Activated CD8-positive, alpha-beta memory T cell treated with anti-CD3 and anti-CD28 coated beads, Interleukin-2, amount 10 ng/mL, durations not matched to agents 7 days and 5 days (primary cell): ENCODE measurements around the gene TNC. TPM values are rescaled to one million over a fixed set of nuclear protein-coding genes. Genes with fewer than 3 reads are reported as not detected.

Source experiments
- ATAC-seq: fragments of 150-1000 bp; cut with Tn5 transposase; one replicate; pipeline ENCODE4 v1.10.0; 2021; ENCODE audit warnings: moderate library complexity
- CTCF ChIA-PET: fragments of 350-600 bp; sonication (Branson Sonifier 250); formaldehyde crosslinking; loops from one replicate; lab custom pipeline; 2021; ENCODE audit warnings: antibody characterized with exemption; lab: Charles Lee
- DNase-seq: peaks from one replicate; pipeline ENCODE4 v3.0.0-alpha.2; 2020
- H3K27ac Mint-ChIP-seq: one replicate; pipeline ENCODE4 v1.8.0; 2021; ENCODE audit warnings: mild to moderate bottlenecking, mixed read lengths
- H3K27me3 Mint-ChIP-seq: one replicate; pipeline ENCODE4 v1.8.0; 2021; ENCODE audit warnings: mixed read lengths
- H3K36me3 Mint-ChIP-seq: one replicate; pipeline ENCODE4 v1.8.0; 2021; ENCODE audit warnings: mild to moderate bottlenecking, mixed read lengths
- H3K4me1 Mint-ChIP-seq: one replicate; pipeline ENCODE4 v1.8.0; 2021; ENCODE audit warnings: mixed read lengths
- H3K4me3 Mint-ChIP-seq: one replicate; pipeline ENCODE4 v1.8.0; 2021; ENCODE audit warnings: mild to moderate bottlenecking, moderate library complexity, mixed read lengths
- H3K9me3 Mint-ChIP-seq: one replicate; pipeline ENCODE4 v1.8.0; 2022; ENCODE audit warnings: low read depth, mixed read lengths
- total RNA-seq, 2 experiments: library from RNA; stranded (reverse); gene quantifications; one replicate each; pipeline ENCODE4 v1.2.3, GENCODE V29; 2021

TNC gene
- total RNA-seq, 2 experiments from 2014 or later, result 0.32 to 0.61 TPM

DNA sequence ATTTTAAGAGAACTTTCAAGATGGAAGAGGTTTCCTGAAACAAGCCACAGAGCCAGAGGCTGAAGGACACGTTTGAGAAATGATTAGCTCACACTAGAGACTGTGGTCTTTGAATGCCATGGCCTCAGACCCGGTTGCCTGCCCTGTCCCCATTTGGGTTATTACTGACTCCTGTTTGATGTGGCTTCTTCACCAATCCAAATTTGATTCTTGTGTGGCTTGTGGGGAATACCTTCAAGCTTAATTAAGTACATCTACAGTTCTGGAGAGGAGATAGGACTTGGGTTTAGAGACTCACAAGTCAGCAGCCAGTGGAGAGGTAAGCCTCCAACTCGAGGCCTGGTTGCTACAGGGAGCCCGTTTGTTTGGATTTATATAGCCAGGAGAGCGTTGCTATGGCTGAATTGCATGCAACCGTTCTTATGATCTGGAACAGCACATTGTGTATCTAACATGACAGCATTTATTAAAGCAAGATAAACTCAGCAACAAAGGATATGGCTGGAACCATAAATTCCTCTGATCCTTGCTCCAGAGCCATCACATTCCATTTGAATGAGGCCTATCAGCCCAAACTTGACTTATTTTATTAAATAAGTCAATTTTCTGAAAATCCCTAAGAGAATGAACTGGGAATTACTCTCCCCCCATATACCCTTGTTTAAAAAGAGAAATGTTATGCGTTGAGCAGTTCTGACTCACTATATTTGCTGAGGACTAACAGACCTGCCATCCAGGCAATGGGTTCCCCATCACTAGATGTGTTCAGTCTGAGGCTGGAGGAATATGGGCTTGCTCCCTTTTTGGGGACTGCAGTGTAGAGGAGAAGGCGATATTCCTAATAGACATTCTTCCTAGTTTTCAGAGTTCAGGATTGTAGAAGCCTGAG lies 99.2 kb downstream of the TNC start:
- CTCF ChIA-PET, result interaction anchor here (1.2 to 15.2 kb wide), 3 partner anchors 16 to 338 kb away, joined by 4 to 186 read pairs (median 4); partner anchors contain the start of gene TEX48
- ATAC-seq (no peak), DNase-seq (no peak)

GRCh38 chr9:115016344-115016743 lies 101.6 kb downstream of the TNC start:
- CTCF ChIA-PET, result interaction anchor here (0.6 to 15.2 kb wide), 9 partner anchors 9 to 363 kb away, joined by 3 to 186 read pairs (median 4); partner anchors contain the start of gene TEX48
- H3K9me3 Mint-ChIP-seq, result no peaks in the 10 kb centered on the region
- H3K27ac Mint-ChIP-seq, result no peak overlapping the region
- no peak for ATAC-seq
- H3K4me1 Mint-ChIP-seq, result peaks cover 24% of the 10 kb centered on the region
- H3K36me3 Mint-ChIP-seq, result no peaks in the 10 kb centered on the region
- peaks cover 12% of the 10 kb centered on the region for H3K27me3 Mint-ChIP-seq
- DNase-seq, result no peak
- H3K4me3 Mint-ChIP-seq, result no peak overlapping the region

More for the DNA sequence above, 99.2 kb downstream of the TNC start:
- H3K9me3 Mint-ChIP-seq, result no peaks in the 10 kb centered on the region
- no peaks in the 10 kb centered on the region for H3K36me3 Mint-ChIP-seq
- peaks cover 18% of the 10 kb centered on the region for H3K27me3 Mint-ChIP-seq
- H3K4me1 Mint-ChIP-seq, result peaks cover 11% of the 10 kb centered on the region
- no peak overlapping the region for H3K4me3 Mint-ChIP-seq
- H3K27ac Mint-ChIP-seq, result no peak overlapping the region

DNA sequence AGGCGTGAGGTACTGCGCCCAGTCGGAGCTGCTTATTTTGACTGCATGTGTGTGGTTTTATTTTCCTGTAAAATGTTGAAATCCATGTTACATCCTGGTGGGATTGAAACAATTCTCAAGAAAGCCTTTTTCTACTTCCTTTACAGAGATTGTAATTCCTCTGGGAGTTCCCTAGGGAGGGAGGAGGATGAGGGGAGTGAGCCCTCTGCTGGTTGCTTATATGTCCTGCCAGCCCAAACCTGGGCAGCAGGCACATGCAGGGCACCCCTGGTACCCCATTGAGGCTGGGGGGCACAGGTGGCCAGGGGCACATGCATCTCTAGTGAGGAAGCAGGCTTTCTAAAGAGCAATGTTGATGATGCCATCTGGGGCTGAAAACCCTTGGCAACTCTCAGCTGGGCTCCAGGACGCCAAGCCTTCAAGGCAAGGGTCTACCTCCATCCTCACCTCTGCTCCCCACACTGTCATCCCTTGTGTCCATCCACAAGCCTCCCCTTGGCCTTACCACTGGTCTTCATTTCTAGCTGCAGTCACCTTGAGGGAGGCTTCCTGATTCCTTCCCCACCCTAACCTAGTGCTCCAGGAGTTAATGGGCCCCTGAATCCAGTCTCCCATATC lies 102.8 kb downstream of the TNC start:
- DNase-seq, result no peak
- CTCF ChIA-PET, result interaction anchor here (0.5 to 15.2 kb wide), 29 partner anchors 8 to 1137 kb away, joined by 3 to 186 read pairs (median 3); partner anchors contain the start of gene TEX48
- H3K9me3 Mint-ChIP-seq, result no peaks in the 10 kb centered on the region
- peaks cover 30% of the 10 kb centered on the region for H3K4me1 Mint-ChIP-seq
- H3K4me3 Mint-ChIP-seq, result no peak overlapping the region
- no peaks in the 10 kb centered on the region for H3K36me3 Mint-ChIP-seq
- no peak overlapping the region for H3K27ac Mint-ChIP-seq
- H3K27me3 Mint-ChIP-seq, result peaks cover 16% of the 10 kb centered on the region
- no peak for ATAC-seq

GRCh38 chr9:115014438-115014837 lies 103.5 kb downstream of the TNC start:
- CTCF ChIA-PET, result interaction anchor here (0.6 to 15.2 kb wide), 28 partner anchors 8 to 1138 kb away, joined by 3 to 186 read pairs (median 4); partner anchors contain the start of gene TEX48
- H3K4me3 Mint-ChIP-seq, result no peak overlapping the region
- peaks cover 19% of the 10 kb centered on the region for H3K27me3 Mint-ChIP-seq
- no peaks in the 10 kb centered on the region for H3K9me3 Mint-ChIP-seq
- peak overlapping the region; percentile 47 for H3K27ac Mint-ChIP-seq
- ATAC-seq (no peak), DNase-seq (no peak)
- peaks cover 33% of the 10 kb centered on the region for H3K4me1 Mint-ChIP-seq
- no peaks in the 10 kb centered on the region for H3K36me3 Mint-ChIP-seq

DNA sequence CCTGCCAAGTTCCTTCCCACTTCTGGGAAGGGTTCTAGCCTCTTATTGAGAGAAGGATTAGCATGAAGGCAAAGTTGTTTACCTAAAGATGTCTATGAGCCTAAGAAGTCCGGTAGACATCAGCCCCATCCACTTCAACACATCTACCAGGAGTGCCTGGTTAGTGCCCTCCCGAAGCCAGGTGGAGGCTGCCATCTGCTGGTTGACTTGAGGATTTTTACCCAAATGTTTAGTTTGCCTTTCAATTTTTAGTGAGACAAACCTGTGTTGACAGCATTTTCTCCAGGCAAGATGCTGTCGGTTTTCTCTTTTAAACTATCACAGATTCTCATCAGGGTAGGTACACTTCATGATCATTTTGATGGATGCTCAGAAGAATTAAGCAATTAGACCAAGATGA lies 104.0 kb downstream of the TNC start:
- peaks cover 37% of the 10 kb centered on the region for H3K4me1 Mint-ChIP-seq
- CTCF ChIA-PET, result interaction anchor here (0.6 to 15.2 kb wide), 24 partner anchors 9 to 607 kb away, joined by 3 to 186 read pairs (median 4); partner anchors contain the start of gene TEX48
- H3K9me3 Mint-ChIP-seq, result no peaks in the 10 kb centered on the region
- no peak overlapping the region for H3K4me3 Mint-ChIP-seq
- peaks cover 22% of the 10 kb centered on the region for H3K27me3 Mint-ChIP-seq
- DNase-seq, result peak; percentile 88
- H3K36me3 Mint-ChIP-seq, result no peaks in the 10 kb centered on the region
- peak overlapping the region; percentile 47 for H3K27ac Mint-ChIP-seq
- ATAC-seq, result peak; percentile 97

GRCh38 chr9:115012486-115012885 lies 105.5 kb downstream of the TNC start:
- CTCF ChIA-PET, result interaction anchor here (6.5 to 15.2 kb wide), 3 partner anchors 105 to 332 kb away, joined by 83 to 186 read pairs (median 135); partner anchors contain the start of gene TEX48
- ATAC-seq (no peak), DNase-seq (no peak)
- no peak overlapping the region for H3K27ac Mint-ChIP-seq
- peaks cover 22% of the 10 kb centered on the region for H3K27me3 Mint-ChIP-seq
- H3K4me1 Mint-ChIP-seq, result peaks cover 47% of the 10 kb centered on the region
- no peaks in the 10 kb centered on the region for H3K9me3 Mint-ChIP-seq
- no peaks in the 10 kb centered on the region for H3K36me3 Mint-ChIP-seq
- H3K4me3 Mint-ChIP-seq, result no peak overlapping the region

GRCh38 chr9:115010874-115011273 lies 107.1 kb downstream of the TNC start:
- DNase-seq, result no peak
- peaks cover 63% of the 10 kb centered on the region for H3K4me1 Mint-ChIP-seq
- H3K27me3 Mint-ChIP-seq, result peaks cover 16% of the 10 kb centered on the region
- no peaks in the 10 kb centered on the region for H3K9me3 Mint-ChIP-seq
- CTCF ChIA-PET, result interaction anchor here (1.4 to 15.2 kb wide), 6 partner anchors 82 to 330 kb away, joined by 3 to 186 read pairs (median 46); partner anchors contain the start of gene TEX48
- H3K4me3 Mint-ChIP-seq, result no peak overlapping the region
- H3K36me3 Mint-ChIP-seq, result no peaks in the 10 kb centered on the region
- no peak overlapping the region for H3K27ac Mint-ChIP-seq
- no peak for ATAC-seq

DNA sequence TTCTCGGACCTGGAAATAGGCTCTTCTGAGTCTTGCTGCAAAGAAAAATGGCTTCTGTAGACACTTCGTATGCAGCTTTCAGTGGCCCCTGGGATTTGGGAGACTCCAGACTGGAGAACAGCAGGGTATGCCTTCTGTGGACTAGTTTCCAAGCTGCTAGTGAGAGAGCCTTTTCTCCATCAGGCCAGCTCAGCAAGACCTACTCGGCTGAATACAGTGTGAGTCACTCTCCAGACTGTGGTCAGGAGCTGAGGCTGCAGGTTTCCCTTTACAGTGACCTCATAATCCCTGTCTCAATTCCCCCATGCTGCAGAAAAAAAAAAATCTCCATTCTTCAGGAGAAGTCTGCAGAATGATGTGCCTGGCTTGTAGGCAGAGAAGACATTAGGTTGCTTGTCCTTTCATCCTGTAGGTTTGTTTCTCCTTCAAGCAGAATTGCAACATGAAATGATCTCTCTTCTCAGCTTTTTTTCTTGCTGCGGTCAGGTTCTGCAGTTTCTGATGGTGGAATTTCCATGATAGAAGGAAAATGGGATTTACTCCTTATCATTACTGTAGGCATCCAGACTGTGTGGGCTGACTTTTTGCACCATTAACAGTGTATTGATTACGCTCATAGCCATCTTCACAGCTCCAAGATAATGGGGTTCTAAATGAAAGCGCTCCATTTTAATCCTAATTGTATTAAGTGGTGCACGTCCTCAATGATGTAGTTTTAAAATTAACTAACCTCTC lies 109.3 kb downstream of the TNC start:
- ATAC-seq (peak; percentile 37), DNase-seq (peak; percentile 53)
- no peak overlapping the region for H3K4me3 Mint-ChIP-seq
- peaks cover 65% of the 10 kb centered on the region for H3K4me1 Mint-ChIP-seq
- no peak overlapping the region for H3K27ac Mint-ChIP-seq
- no peaks in the 10 kb centered on the region for H3K36me3 Mint-ChIP-seq
- CTCF ChIA-PET, result interaction anchor here (1.1 to 15.2 kb wide), 4 partner anchors 78 to 345 kb away, joined by 3 to 186 read pairs (median 70); partner anchors contain the start of genes TEX48 and TNFSF8
- H3K27me3 Mint-ChIP-seq, result peaks cover 13% of the 10 kb centered on the region
- H3K9me3 Mint-ChIP-seq, result no peaks in the 10 kb centered on the region

GRCh38 chr9:115006660-115007059 lies 111.3 kb downstream of the TNC start:
- peak; percentile 81 for ATAC-seq
- CTCF ChIA-PET, result interaction anchor here (1.0 to 15.2 kb wide), 3 partner anchors 8 to 326 kb away, joined by 3 to 186 read pairs (median 135); partner anchors contain the start of gene TEX48
- no peak overlapping the region for H3K27ac Mint-ChIP-seq
- H3K4me3 Mint-ChIP-seq, result no peak overlapping the region
- H3K36me3 Mint-ChIP-seq, result peaks cover 2% of the 10 kb centered on the region
- peaks cover 11% of the 10 kb centered on the region for H3K27me3 Mint-ChIP-seq
- H3K9me3 Mint-ChIP-seq, result no peaks in the 10 kb centered on the region
- DNase-seq, result peak; percentile 56
- H3K4me1 Mint-ChIP-seq, result peaks cover 57% of the 10 kb centered on the region

GRCh38 chr9:115005322-115005721 lies 112.6 kb downstream of the TNC start:
- Mint-ChIP-seq H3K4me1 (peaks cover 53% of the 10 kb centered on the region), H3K27me3 (peaks cover 6% of the 10 kb centered on the region), H3K36me3 (peaks cover 4% of the 10 kb centered on the region), H3K27ac (no peak overlapping the region), H3K4me3 (no peak overlapping the region), H3K9me3 (no peaks in the 10 kb centered on the region)
- CTCF ChIA-PET, result interaction anchor here (1.0 to 15.2 kb wide), 3 partner anchors 266 to 343 kb away, joined by 4 to 186 read pairs (median 135); partner anchors contain the start of gene TEX48
- ATAC-seq (no peak), DNase-seq (no peak)

- Mint-ChIP-seq H3K4me3 (no peak overlapping the region), H3K4me1 (peaks cover 58% of the 10 kb centered on the region), H3K27me3 (peaks cover 7% of the 10 kb centered on the region), H3K9me3 (no peaks in the 10 kb centered on the region), H3K27ac (no peak overlapping the region), H3K36me3 (peaks cover 4% of the 10 kb centered on the region)
- CTCF ChIA-PET, result interaction anchor here (1.0 to 15.2 kb wide), 4 partner anchors 10 to 343 kb away, joined by 3 to 186 read pairs (median 70); partner anchors contain the start of gene TEX48
- ATAC-seq, result no peak
- DNase-seq, result no peak
Measured at GRCh38 chr9:115004545-115004944, 113.4 kb downstream of the TNC start.

GRCh38 chr9:115002371-115003120 lies 115.4 kb downstream of the TNC start:
- Mint-ChIP-seq H3K9me3 (no peaks in the 10 kb centered on the region), H3K4me1 (peaks cover 43% of the 10 kb centered on the region), H3K27me3 (peaks cover 5% of the 10 kb centered on the region), H3K27ac (no peak overlapping the region), H3K4me3 (no peak overlapping the region), H3K36me3 (peaks cover 6% of the 10 kb centered on the region)
- CTCF ChIA-PET, result interaction anchor here (0.6 to 1.1 kb wide), 4 partner anchors 11 to 349 kb away, joined by 3 to 4 read pairs (median 3); no protein-coding TSS in a partner anchor
- DNase-seq (no peak), ATAC-seq (no peak)
